Right atrium auricular region (tissue), 2 donors: ENCODE results near the gene DGKE. TPM values are rescaled to one million over a fixed set of nuclear protein-coding genes. Genes with fewer than 3 reads are reported as not detected.

Experiments
- DNase-seq: peaks from one replicate; pipeline ENCODE4 v3.0.0-alpha.2; 2019; ENCODE audit warnings: low spot score
- H3K27ac ChIP-seq, 2 donors: fragments of 200-600 bp; sonication (generic); 1 replicate in 1 of 2; 2 replicates in 1 of 2; pipeline ENCODE4 v1.5.1; 2016 to 2019
- H3K27me3 ChIP-seq, 2 donors: fragments of 200-600 bp; sonication (generic); one replicate each; pipeline versions ENCODE4 v1.5.1 to v1.6.0; 2017 to 2019
- H3K36me3 ChIP-seq: fragments of 200-600 bp; sonication (generic); one replicate; pipeline ENCODE4 v1.5.1; 2016
- H3K4me1 ChIP-seq, 2 donors: fragments of 200-600 bp; sonication (generic); one replicate each; pipeline versions ENCODE4 v1.5.1 to v1.6.0; 2017 to 2019
- H3K4me3 ChIP-seq, 2 donors: fragments of 200-600 bp; sonication (generic); 1 replicate in 1 of 2; 2 replicates in 1 of 2; pipeline ENCODE4 v1.5.1; 2017 to 2019; ENCODE audit warnings: mild to moderate bottlenecking in 1 of 2, moderate library complexity in 1 of 2
- H3K9me3 ChIP-seq, 2 donors: fragments of 200-600 bp; sonication (generic); one replicate each; pipeline ENCODE4 v1.5.1; 2019
- total RNA-seq, 2 donors: library from RNA; depleted of rRNA; stranded (reverse); fragments of >200 nt; gene quantifications; one replicate each; pipeline ENCODE4 v1.1.0, GENCODE V29; 2016
- TF ChIP-seq, protein P1 (sequence below), 2 donors: fragments of 200-600 bp; sonication (generic); IDR thresholded peaks; one replicate each; pipeline ENCODE4 v1.5.1; 2019; ENCODE audit warnings: antibody characterized with exemption in 2 of 2

DGKE gene
- total RNA-seq, 2 donors from 2014 or later = 3.4 to 3.7 TPM

DNA sequence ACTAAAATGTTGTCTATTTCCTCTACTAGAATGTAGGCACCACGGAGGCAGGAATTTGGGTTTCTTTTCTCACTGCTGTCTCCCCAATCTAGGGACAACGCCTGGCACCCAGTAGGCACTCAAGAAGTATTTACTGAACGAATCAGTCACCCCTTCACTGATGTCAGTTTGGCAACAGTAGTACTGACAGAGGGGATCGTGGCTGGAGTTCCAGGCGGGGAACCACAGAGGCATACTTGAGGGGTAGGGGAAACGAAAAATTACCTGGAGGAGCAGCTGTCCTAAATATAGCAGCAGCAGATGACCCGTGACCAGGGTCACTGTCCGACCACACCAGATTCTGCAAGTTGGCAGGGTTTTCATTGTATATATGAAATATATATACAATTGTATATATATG lies 46.6 kb downstream of the DGKE start:
- H3K4me3 ChIP-seq = no peak overlapping the region
- no peak for DNase-seq
- H3K27me3 ChIP-seq = no peaks in the 10 kb centered on the region
- TF ChIP-seq, protein P1, sequence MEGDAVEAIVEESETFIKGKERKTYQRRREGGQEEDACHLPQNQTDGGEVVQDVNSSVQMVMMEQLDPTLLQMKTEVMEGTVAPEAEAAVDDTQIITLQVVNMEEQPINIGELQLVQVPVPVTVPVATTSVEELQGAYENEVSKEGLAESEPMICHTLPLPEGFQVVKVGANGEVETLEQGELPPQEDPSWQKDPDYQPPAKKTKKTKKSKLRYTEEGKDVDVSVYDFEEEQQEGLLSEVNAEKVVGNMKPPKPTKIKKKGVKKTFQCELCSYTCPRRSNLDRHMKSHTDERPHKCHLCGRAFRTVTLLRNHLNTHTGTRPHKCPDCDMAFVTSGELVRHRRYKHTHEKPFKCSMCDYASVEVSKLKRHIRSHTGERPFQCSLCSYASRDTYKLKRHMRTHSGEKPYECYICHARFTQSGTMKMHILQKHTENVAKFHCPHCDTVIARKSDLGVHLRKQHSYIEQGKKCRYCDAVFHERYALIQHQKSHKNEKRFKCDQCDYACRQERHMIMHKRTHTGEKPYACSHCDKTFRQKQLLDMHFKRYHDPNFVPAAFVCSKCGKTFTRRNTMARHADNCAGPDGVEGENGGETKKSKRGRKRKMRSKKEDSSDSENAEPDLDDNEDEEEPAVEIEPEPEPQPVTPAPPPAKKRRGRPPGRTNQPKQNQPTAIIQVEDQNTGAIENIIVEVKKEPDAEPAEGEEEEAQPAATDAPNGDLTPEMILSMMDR (IDR thresholded peaks at IDR 0.05) = no peak
- no peaks in the 10 kb centered on the region for H3K36me3 ChIP-seq
- no peaks in the 10 kb centered on the region for H3K4me1 ChIP-seq
- no peaks in the 10 kb centered on the region for H3K9me3 ChIP-seq
- no peak overlapping the region for H3K27ac ChIP-seq

- H3K4me3 ChIP-seq = no peak overlapping the region
- DNase-seq = no peak
- H3K4me1 ChIP-seq = no peaks in the 10 kb centered on the region
- H3K27me3 ChIP-seq = no peaks in the 10 kb centered on the region
- no peak overlapping the region for H3K27ac ChIP-seq
- H3K36me3 ChIP-seq = no peaks in the 10 kb centered on the region
- TF ChIP-seq, protein P1 (IDR thresholded peaks at IDR 0.05) = no peak
- no peaks in the 10 kb centered on the region for H3K9me3 ChIP-seq
Measured at GRCh38 chr17:56881685-56882295, 47.8 kb downstream of the DGKE start.

DNA sequence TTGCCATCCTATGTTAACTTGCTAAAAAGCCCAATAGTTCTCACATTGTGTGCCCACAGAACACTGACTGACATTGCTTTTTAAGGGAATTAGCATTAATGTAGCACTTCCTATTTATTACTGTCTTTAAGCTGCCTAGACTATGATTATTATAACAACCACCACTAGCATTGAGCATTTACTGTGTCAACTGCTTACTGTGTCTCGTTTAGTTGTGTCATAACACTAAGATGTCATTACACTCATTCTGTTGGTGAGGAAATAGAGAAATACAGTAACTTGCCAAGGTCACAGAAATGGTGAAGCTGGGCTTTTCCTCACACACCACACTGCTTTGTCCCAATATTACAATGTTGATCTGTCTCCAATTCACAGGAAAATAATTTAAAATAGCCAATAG lies 49.7 kb downstream of the DGKE start:
- Histone ChIP-seq H3K9me3 (no peaks in the 10 kb centered on the region), H3K4me3 (no peak overlapping the region), H3K4me1 (no peaks in the 10 kb centered on the region), H3K27me3 (no peaks in the 10 kb centered on the region), H3K27ac (no peak overlapping the region), H3K36me3 (no peaks in the 10 kb centered on the region)
- TF ChIP-seq, protein P1 (IDR thresholded peaks at IDR 0.05) = no peak
- no peak for DNase-seq

DNA sequence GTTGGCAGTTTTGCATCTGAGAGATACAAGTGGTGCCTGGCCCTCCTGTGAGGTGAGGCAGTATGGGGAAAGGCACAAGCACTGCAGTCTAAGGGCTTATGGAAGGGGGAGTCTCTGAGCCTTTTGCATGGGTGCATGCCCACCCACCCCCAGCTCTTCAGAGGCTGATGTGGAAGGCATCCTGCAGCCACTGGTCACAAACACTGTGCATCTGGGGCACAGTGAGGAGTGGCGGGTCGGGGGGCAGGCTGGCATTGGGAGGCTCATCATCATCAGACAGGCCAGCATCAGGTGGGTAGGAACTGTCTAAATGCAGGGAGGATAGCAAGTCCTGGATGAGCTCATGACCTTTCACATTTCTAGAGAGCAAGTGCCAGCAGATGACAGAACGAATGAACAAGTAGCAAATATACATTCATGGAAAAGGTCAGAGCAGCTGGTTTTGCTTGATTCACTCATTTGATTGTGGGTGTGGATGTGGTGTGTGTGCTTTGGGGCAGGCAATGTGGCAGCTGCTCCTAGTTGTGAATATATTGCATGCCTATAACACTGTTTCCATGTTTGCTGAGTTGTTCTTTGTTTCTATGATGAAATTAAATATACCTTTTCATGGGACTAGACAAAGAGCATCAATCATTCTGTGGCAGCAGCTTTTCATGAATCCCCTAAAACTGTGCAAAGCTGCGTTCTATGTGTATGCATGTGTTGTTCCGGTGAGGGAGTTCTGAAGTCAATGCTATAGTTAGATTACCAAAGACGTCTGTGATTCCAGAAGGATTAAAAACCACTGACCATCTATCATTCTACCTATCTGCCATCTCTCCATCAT lies 50.7 kb downstream of the DGKE start:
- TF ChIP-seq, protein P1 (IDR thresholded peaks at IDR 0.05) = no peak
- Histone ChIP-seq H3K27ac (no peak overlapping the region), H3K4me1 (no peaks in the 10 kb centered on the region), H3K4me3 (no peak overlapping the region), H3K36me3 (no peaks in the 10 kb centered on the region), H3K27me3 (no peaks in the 10 kb centered on the region), H3K9me3 (no peaks in the 10 kb centered on the region)
- no peak for DNase-seq

- no peak for DNase-seq
- H3K36me3 ChIP-seq = peaks cover 5% of the 10 kb centered on the region
- TF ChIP-seq, protein P1 (IDR thresholded peaks at IDR 0.05) = no peak
Measured at GRCh38 chr17:56885312-56885657, 51.3 kb downstream of the DGKE start.

More at GRCh38 chr17:56885312-56885657, 51.3 kb downstream of the DGKE start:
- Histone ChIP-seq H3K27ac (no peak overlapping the region), H3K27me3 (no peaks in the 10 kb centered on the region), H3K4me1 (no peaks in the 10 kb centered on the region), H3K9me3 (no peaks in the 10 kb centered on the region), H3K4me3 (no peak overlapping the region)
